ENCODE results near the gene ZNF609.

DNA sequence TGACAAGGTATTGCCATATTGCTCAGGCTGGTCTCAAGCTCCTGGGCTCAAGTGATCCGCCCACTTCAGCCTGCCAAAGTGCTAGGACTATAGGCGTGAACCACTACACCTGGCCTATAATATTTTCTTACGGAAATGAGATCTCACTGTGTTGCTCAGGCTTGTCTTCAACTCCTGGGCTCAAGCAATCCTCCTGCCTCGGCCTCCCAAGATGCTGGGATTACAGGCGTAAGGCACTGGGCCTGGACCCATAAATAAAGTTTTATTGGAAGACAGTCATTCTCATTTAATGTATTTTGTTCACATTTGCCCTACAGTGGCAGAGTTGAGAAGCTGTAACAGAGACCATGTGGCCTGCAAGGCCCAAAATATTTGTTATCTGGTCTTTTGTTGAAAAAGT is 173.0 kb downstream of the ZNF609 start:
- TF ChIP-seq, protein P1, sequence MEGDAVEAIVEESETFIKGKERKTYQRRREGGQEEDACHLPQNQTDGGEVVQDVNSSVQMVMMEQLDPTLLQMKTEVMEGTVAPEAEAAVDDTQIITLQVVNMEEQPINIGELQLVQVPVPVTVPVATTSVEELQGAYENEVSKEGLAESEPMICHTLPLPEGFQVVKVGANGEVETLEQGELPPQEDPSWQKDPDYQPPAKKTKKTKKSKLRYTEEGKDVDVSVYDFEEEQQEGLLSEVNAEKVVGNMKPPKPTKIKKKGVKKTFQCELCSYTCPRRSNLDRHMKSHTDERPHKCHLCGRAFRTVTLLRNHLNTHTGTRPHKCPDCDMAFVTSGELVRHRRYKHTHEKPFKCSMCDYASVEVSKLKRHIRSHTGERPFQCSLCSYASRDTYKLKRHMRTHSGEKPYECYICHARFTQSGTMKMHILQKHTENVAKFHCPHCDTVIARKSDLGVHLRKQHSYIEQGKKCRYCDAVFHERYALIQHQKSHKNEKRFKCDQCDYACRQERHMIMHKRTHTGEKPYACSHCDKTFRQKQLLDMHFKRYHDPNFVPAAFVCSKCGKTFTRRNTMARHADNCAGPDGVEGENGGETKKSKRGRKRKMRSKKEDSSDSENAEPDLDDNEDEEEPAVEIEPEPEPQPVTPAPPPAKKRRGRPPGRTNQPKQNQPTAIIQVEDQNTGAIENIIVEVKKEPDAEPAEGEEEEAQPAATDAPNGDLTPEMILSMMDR (IDR thresholded peaks at IDR 0.05; ENCODE audit: poor library complexity, severe bottlenecking): no peak
- TF ChIP-seq MXI1 (conservative IDR thresholded peaks at IDR 0.05; ENCODE audit: poor library complexity, severe bottlenecking): no peak
- TF ChIP-seq EZH2 (IDR thresholded peaks at IDR 0.05; ENCODE audit: borderline replicate concordance, insufficient read depth, low read length, poor library complexity, severe bottlenecking): no peak

Measured in neural cell (in vitro differentiated cells).